Fibroblast of skin of right quadriceps (primary cell): ENCODE data around the gene DAO.

Experiments used
- DNase-seq: peaks from one replicate; pipeline ENCODE4 v3.0.0-alpha.2; 2013

DAO gene

GRCh38 chr12:108928695-108929094 lies 48.8 kb downstream of the DAO start:
- DNase-seq: no peak

- no peak for DNase-seq
Measured at GRCh38 chr12:108930155-108930554, 50.3 kb downstream of the DAO start.

- no peak for DNase-seq
Measured at GRCh38 chr12:108930756-108931155, 50.9 kb downstream of the DAO start.

GRCh38 chr12:108933949-108934348 lies 54.1 kb downstream of the DAO start:
- no peak for DNase-seq

- no peak for DNase-seq
Measured at GRCh38 chr12:108935159-108935763, 55.4 kb downstream of the DAO start.

- DNase-seq: no peak
Measured at GRCh38 chr12:108938247-108938924, 58.5 kb downstream of the DAO start.

- DNase-seq: no peak
Measured at GRCh38 chr12:108939594-108939993, 59.7 kb downstream of the DAO start.

GRCh38 chr12:108940138-108940537 lies 60.2 kb downstream of the DAO start:
- DNase-seq: no peak

- no peak for DNase-seq
Measured at GRCh38 chr12:108947097-108947496, 67.2 kb downstream of the DAO start.

GRCh38 chr12:108948367-108948766 lies 68.5 kb downstream of the DAO start:
- DNase-seq: no peak

GRCh38 chr12:108949976-108950375 lies 70.1 kb downstream of the DAO start:
- no peak for DNase-seq
